ENCODE measurements around the gene MIEF1. TPM values are rescaled to one million over a fixed set of nuclear protein-coding genes. Genes with fewer than 3 reads are reported as not detected.
A peak's percentile ranks its signal among the peaks of the same experiment; 100 is the strongest.

MIEF1 gene
- total and polyA plus RNA-seq, 2 donors (not counting 1 experiment from before 2014, with no cell fraction given) = 9.8 to 37.2 TPM

GRCh38 chr22:39558254-39558727 is 56.2 kb downstream of the MIEF1 start:
- Histone ChIP-seq H3K9ac (ENCODE audit: low read length) (no peak overlapping the region), H3K27ac (ENCODE audit: low read length in 2 of 2) (no peak overlapping the region), H3K27me3 (replicated peaks in 1 of 4; ENCODE audit: control extremely low read depth in 1 of 4, control insufficient read depth in 3 of 4, insufficient read depth in 4 of 4, low read length in 3 of 4) (peaks cover 0 to 58% (median 27%) of the 10 kb centered on the region in 4 experiments), H4K20me1 (ENCODE audit: control insufficient read depth, insufficient read depth, low read length, poor library complexity, severe bottlenecking) (no peaks in the 10 kb centered on the region), H2AFZ (ENCODE audit: insufficient read depth, low read depth, low read length, poor library complexity, severe bottlenecking) (no peak overlapping the region), H3K9me3 (ENCODE audit: control extremely low read depth in 1 of 3, control insufficient read depth in 2 of 3, insufficient read depth in 1 of 3, low read length in 2 of 3) (peaks cover 0 to 3% (median 0%) of the 10 kb centered on the region in 3 donors), H3K4me3 (ENCODE audit: control extremely low read depth in 1 of 5, extremely low read depth in 1 of 5, insufficient read depth in 1 of 5, low read depth in 2 of 5, low read length in 4 of 5) (no peak overlapping the region), H3K4me1 (ENCODE audit: control insufficient read depth in 2 of 2, insufficient read depth in 2 of 2, low read length in 2 of 2) (peaks cover 8 to 16% of the 10 kb centered on the region in 2 donors), H3K36me3 (replicated peaks in 1 of 2; ENCODE audit: control extremely low read depth in 1 of 2, control insufficient read depth in 1 of 2, extremely low read depth in 1 of 2, insufficient read depth in 2 of 2, low read length in 1 of 2) (no peaks in the 10 kb centered on the region), H3K79me2 (ENCODE audit: control insufficient read depth, insufficient read depth, low read length) (no peaks in the 10 kb centered on the region), H3K4me2 (replicated peaks; ENCODE audit: low read depth, low read length, poor library complexity, severe bottlenecking) (peak overlapping the region; percentile 58)
- CTCF ChIA-PET = interaction anchor here (0.9 to 7.6 kb wide), 3 partner anchors 175 to 466 kb away, joined by 3 to 68 read pairs (median 4); no protein-coding TSS in a partner anchor
- no peak for ATAC-seq (ENCODE audit: low read depth)
- 19% methylated on average over 33 of the region's 34 CpGs for WGBS (ENCODE audit: insufficient coverage)
- TF ChIP-seq CTCF (IDR thresholded peaks at IDR 0.05) = no peak
- peak; percentile 61 for TF ChIP-seq EZH2 (IDR thresholded peaks at IDR 0.05; ENCODE audit: borderline replicate concordance, insufficient read depth, low read depth, low read length, poor library complexity, severe bottlenecking)
- DNase-seq = no peak
- intact Hi-C loops (cut with micrococcal nuclease) = no loop called here
- Mint-ChIP-seq H3K4me3 (peak overlapping the region; percentile 70), H3K4me1 (peaks cover 10% of the 10 kb centered on the region), H3K9me3 (ENCODE audit: insufficient read depth) (no peaks in the 10 kb centered on the region), H3K27me3 (peaks cover 46% of the 10 kb centered on the region), H3K27ac (no peak overlapping the region)
- POLR2A ChIA-PET = interaction anchor here (0.7 to 0.9 kb wide), 2 partner anchors 22 to 886 kb away, joined by 3 to 4 read pairs; no protein-coding TSS in a partner anchor

DNA sequence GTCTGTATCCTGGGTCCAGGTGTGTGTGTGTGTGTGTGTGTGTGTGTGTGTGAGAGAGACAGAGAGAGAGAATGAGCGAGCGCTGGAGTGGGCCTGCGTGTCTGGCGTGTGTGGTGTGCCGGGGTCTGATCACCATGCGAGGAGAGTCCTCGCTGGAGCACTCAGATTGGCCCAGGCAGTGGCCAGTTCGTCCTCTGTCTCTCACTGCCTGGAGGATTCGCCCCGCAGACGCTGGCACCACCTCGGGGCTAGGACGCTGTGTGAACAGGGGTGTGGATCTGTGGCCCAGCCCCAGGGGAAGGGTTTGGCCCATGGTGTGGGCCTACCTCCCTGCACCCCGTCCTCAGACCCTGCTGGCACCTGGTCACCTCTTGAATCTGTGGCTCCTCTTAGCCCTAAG is 56.9 kb downstream of the MIEF1 start:
- no peak overlapping the region for H3K4me2 ChIP-seq (replicated peaks; ENCODE audit: low read depth, low read length, poor library complexity, severe bottlenecking)
- no peaks in the 10 kb centered on the region for H3K36me3 ChIP-seq (replicated peaks in 1 of 2; ENCODE audit: control extremely low read depth in 1 of 2, control insufficient read depth in 1 of 2, extremely low read depth in 1 of 2, insufficient read depth in 2 of 2, low read length in 1 of 2)
- no peaks in the 10 kb centered on the region for H4K20me1 ChIP-seq (ENCODE audit: control insufficient read depth, insufficient read depth, low read length, poor library complexity, severe bottlenecking)
- Mint-ChIP-seq H3K27ac (no peak overlapping the region), H3K9me3 (ENCODE audit: insufficient read depth) (no peaks in the 10 kb centered on the region), H3K4me1 (peaks cover 10% of the 10 kb centered on the region), H3K4me3 (peak overlapping the region; percentile 12), H3K27me3 (peaks cover 45% of the 10 kb centered on the region)
- WGBS (ENCODE audit: insufficient coverage) = 92% methylated on average over 14 of the region's 14 CpGs
- CTCF ChIA-PET = interaction anchor here (0.7 to 7.6 kb wide), 4 partner anchors 31 to 465 kb away, joined by 3 to 68 read pairs (median 4); no protein-coding TSS in a partner anchor
- ATAC-seq (ENCODE audit: low read depth) = no peak
- TF ChIP-seq EZH2 (IDR thresholded peaks at IDR 0.05; ENCODE audit: borderline replicate concordance, insufficient read depth, low read depth, low read length, poor library complexity, severe bottlenecking) (no peak), CTCF (IDR thresholded peaks at IDR 0.05) (no peak)
- no peak overlapping the region for H3K9ac ChIP-seq (ENCODE audit: low read length)
- H3K27me3 ChIP-seq (replicated peaks in 1 of 4; ENCODE audit: control extremely low read depth in 1 of 4, control insufficient read depth in 3 of 4, insufficient read depth in 4 of 4, low read length in 3 of 4) = peaks cover 0 to 57% (median 27%) of the 10 kb centered on the region in 4 experiments
- intact Hi-C loops (cut with micrococcal nuclease) = no loop called here
- no peak overlapping the region for H3K27ac ChIP-seq (ENCODE audit: low read length in 2 of 2)
- H3K79me2 ChIP-seq (ENCODE audit: control insufficient read depth, insufficient read depth, low read length) = no peaks in the 10 kb centered on the region
- peaks cover 8 to 16% of the 10 kb centered on the region in 2 donors for H3K4me1 ChIP-seq (ENCODE audit: control insufficient read depth in 2 of 2, insufficient read depth in 2 of 2, low read length in 2 of 2)
- no peak for DNase-seq
- POLR2A ChIA-PET = interaction anchor here (0.7 to 0.9 kb wide), 2 partner anchors 22 to 885 kb away, joined by 3 to 4 read pairs; no protein-coding TSS in a partner anchor
- peaks cover 0 to 3% (median 0%) of the 10 kb centered on the region in 3 donors for H3K9me3 ChIP-seq (ENCODE audit: control extremely low read depth in 1 of 3, control insufficient read depth in 2 of 3, insufficient read depth in 1 of 3, low read length in 2 of 3)
- H2AFZ ChIP-seq (ENCODE audit: insufficient read depth, low read depth, low read length, poor library complexity, severe bottlenecking) = no peak overlapping the region
- H3K4me3 ChIP-seq (ENCODE audit: control extremely low read depth in 1 of 5, extremely low read depth in 1 of 5, insufficient read depth in 1 of 5, low read depth in 2 of 5, low read length in 4 of 5) = no peak overlapping the region

Data from B cell (primary cell).